Neural crest cell (in vitro differentiated cells): ENCODE results near the gene COL6A6. TPM values are rescaled to one million over a fixed set of nuclear protein-coding genes. Genes with fewer than 3 reads are reported as not detected.
A peak's percentile ranks its signal among the peaks of the same experiment; 100 is the strongest.

Source experiments
- DNase-seq: peaks from one replicate; pipeline ENCODE4 v3.0.0; 2021; ENCODE audit warnings: low read depth, mixed read lengths, low spot score
- H3K27ac Mint-ChIP-seq: one replicate; pipeline ENCODE4 v1.8.0; 2021; ENCODE audit warnings: mild to moderate bottlenecking, mixed read lengths; ENCODE audit not compliant: unreplicated experiment
- H3K27me3 Mint-ChIP-seq: 2 replicates; pipeline ENCODE4 v1.8.0; 2021; ENCODE audit warnings: low read depth, mild to moderate bottlenecking, mixed read lengths
- H3K36me3 Mint-ChIP-seq: 2 replicates; pipeline ENCODE4 v1.8.0; 2021; ENCODE audit warnings: low read depth, mild to moderate bottlenecking, mixed read lengths
- H3K4me1 Mint-ChIP-seq: 2 replicates; pipeline ENCODE4 v1.8.0; 2021; ENCODE audit warnings: mixed read lengths
- H3K4me3 Mint-ChIP-seq: one replicate; pipeline ENCODE4 v1.8.0; 2021; ENCODE audit warnings: mild to moderate bottlenecking, mixed read lengths
- H3K9me3 Mint-ChIP-seq: 2 replicates; pipeline ENCODE4 v1.8.0; 2021; ENCODE audit warnings: mixed read lengths
- long read RNA-seq: library from polyadenylated mRNA; unstranded; transcript quantifications from one replicate; pipeline ENCODE4 v2.0.0, GENCODE V29; 2020
- total RNA-seq: library from RNA; stranded (reverse); gene quantifications from 2 replicates; pipeline ENCODE4 v1.2.1, GENCODE V29; 2021
- TF ChIP-seq, protein P1 (sequence below): fragments of 200-600 bp; sonication (generic); conservative IDR thresholded peaks from 2 replicates; pipeline ENCODE4 v1.5.0; 2021; ENCODE audit warnings: antibody characterized with exemption, mild to moderate bottlenecking

Gene COL6A6, protein sequence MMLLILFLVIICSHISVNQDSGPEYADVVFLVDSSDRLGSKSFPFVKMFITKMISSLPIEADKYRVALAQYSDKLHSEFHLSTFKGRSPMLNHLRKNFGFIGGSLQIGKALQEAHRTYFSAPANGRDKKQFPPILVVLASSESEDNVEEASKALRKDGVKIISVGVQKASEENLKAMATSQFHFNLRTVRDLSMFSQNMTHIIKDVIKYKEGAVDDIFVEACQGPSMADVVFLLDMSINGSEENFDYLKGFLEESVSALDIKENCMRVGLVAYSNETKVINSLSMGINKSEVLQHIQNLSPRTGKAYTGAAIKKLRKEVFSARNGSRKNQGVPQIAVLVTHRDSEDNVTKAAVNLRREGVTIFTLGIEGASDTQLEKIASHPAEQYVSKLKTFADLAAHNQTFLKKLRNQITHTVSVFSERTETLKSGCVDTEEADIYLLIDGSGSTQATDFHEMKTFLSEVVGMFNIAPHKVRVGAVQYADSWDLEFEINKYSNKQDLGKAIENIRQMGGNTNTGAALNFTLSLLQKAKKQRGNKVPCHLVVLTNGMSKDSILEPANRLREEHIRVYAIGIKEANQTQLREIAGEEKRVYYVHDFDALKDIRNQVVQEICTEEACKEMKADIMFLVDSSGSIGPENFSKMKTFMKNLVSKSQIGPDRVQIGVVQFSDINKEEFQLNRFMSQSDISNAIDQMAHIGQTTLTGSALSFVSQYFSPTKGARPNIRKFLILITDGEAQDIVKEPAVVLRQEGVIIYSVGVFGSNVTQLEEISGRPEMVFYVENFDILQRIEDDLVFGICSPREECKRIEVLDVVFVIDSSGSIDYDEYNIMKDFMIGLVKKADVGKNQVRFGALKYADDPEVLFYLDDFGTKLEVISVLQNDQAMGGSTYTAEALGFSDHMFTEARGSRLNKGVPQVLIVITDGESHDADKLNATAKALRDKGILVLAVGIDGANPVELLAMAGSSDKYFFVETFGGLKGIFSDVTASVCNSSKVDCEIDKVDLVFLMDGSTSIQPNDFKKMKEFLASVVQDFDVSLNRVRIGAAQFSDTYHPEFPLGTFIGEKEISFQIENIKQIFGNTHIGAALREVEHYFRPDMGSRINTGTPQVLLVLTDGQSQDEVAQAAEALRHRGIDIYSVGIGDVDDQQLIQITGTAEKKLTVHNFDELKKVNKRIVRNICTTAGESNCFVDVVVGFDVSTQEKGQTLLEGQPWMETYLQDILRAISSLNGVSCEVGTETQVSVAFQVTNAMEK (N-terminal part only)
- total RNA-seq = not detected in 2 replicates
- long read RNA-seq, partial matches to known transcripts = 0 of 1 reads
- long read RNA-seq, other reads (novel, unspliced or antisense) = 1 of 1 reads

DNA sequence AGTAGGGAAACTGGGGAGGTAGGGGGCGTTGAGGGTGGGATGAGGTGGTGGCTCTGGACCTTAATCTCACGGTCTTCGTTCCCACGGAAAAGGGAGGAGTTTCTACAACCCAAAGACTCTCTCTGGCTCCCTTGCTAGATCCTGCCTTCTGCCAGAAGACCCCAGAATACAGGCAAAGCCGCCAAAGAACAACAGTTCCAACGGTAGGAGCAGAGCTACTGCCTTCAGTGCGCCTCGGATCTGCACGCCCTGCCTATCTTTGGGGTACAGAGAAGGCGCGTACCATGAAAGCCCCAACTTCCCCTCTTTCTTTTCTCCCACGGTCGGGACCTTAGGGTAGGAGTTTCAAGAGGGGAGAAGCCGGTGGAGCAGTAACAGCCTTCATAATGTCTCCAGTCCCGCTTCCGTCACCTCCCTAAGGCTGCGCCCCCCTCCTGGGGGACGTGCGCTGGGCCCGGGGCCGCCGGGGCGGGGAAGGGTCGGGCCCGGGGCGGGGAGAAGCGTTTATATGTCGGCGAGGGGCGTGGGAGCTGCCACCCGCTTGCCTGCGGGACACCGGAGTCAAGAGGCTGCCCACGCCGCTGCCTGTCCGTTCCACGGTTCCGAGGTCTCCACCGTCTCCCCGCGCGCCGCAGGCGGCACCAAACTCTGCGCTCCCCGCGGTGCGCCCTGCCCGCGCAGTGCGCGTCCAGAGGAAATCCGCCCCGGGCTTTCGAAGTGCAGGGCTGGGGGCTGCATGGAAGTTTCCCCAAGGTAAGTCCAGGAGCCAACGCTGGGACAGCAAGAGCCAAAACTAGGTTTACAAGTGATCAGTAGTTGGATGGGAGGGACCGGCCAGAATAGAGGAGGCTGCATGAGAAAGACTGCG lies at the start of gene COL6A6:
Gene COL6A6 (plus strand): TSS at position 533 of the 868 bp plus-strand sequence. CDS start 43,188 bp downstream, outside the sequence.
- Mint-ChIP-seq H3K4me1 (peaks cover 5% of the 10 kb centered on the region), H3K36me3 (peaks cover 3% of the 10 kb centered on the region), H3K27ac (no peak within 1 kb of the TSS), H3K4me3 (peak within 1 kb of the TSS; percentile 69), H3K27me3 (peaks cover 82% of the 10 kb centered on the region), H3K9me3 (peaks cover 7% of the 10 kb centered on the region)
- peak; percentile 6 for DNase-seq
- TF ChIP-seq, protein P1, sequence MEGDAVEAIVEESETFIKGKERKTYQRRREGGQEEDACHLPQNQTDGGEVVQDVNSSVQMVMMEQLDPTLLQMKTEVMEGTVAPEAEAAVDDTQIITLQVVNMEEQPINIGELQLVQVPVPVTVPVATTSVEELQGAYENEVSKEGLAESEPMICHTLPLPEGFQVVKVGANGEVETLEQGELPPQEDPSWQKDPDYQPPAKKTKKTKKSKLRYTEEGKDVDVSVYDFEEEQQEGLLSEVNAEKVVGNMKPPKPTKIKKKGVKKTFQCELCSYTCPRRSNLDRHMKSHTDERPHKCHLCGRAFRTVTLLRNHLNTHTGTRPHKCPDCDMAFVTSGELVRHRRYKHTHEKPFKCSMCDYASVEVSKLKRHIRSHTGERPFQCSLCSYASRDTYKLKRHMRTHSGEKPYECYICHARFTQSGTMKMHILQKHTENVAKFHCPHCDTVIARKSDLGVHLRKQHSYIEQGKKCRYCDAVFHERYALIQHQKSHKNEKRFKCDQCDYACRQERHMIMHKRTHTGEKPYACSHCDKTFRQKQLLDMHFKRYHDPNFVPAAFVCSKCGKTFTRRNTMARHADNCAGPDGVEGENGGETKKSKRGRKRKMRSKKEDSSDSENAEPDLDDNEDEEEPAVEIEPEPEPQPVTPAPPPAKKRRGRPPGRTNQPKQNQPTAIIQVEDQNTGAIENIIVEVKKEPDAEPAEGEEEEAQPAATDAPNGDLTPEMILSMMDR = no peak

DNA sequence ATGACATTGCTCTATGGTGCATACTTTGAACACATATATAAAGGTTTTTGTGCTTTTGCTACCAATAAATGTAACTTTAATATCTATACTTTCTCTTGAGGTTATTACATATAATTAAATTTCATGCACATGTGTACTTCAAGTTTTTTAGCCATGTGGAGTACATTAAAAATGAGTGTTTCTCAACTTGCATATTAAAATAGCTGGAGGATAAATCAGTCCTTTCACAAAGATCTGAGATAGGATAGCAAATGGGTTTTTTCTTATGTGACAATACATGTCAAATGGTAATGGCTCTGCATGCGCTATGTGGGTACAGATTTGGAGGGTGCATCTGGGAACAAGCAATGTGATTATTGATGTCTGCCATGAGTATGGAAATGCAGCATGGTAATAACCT lies 48.7 kb upstream of the COL6A6 start:
- no peak overlapping the region for H3K4me3 Mint-ChIP-seq
- H3K4me1 Mint-ChIP-seq = peaks cover 5% of the 10 kb centered on the region
- no peaks in the 10 kb centered on the region for H3K9me3 Mint-ChIP-seq
- H3K27me3 Mint-ChIP-seq = no peaks in the 10 kb centered on the region
- TF ChIP-seq, protein P1 = no peak
- no peak for DNase-seq
- no peak overlapping the region for H3K27ac Mint-ChIP-seq
- H3K36me3 Mint-ChIP-seq = no peaks in the 10 kb centered on the region

DNA sequence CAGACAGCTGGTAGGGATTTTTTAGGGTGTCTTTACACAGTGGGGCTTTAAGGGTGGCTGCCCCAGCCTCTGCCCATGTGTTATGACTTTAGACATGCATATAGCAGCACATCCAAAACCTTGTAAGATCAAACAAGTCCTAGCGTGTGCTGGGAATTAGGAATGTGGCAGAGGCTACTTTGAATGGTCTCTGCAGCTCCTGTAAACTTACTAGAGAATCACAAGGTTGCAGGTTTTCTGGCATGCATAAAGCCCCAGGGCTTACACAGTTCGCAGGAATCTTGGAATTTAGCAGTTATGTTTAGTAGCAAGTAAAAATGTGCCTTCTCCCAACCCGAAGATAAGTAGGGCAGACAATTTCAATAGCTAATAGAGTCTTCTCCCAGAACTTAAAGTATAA lies 46.9 kb upstream of the COL6A6 start:
- Mint-ChIP-seq H3K27me3 (no peaks in the 10 kb centered on the region), H3K4me3 (no peak overlapping the region), H3K4me1 (peaks cover 5% of the 10 kb centered on the region), H3K36me3 (no peaks in the 10 kb centered on the region), H3K27ac (no peak overlapping the region), H3K9me3 (no peaks in the 10 kb centered on the region)
- no peak for DNase-seq
- TF ChIP-seq, protein P1 = no peak

DNA sequence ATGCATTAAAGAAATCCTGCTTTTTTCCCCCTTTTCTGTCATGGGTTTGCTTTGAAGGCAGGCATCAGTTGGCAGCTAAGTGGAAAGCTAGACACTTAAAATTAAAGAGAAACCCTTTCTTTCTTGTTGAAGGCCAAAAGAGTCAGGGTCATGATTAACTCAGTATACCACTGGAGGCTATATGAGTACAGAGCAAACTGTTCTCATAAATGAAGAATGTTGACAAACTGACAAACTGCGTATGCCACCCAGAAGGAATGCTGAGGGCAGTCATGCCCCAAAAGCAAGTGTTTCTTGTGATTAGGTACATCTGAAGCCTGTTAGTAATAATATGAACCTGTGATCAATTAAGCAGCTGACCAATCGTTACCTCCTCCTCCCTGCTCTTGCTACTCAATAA lies 43.6 kb upstream of the COL6A6 start:
- TF ChIP-seq, protein P1 = no peak
- Mint-ChIP-seq H3K4me3 (no peak overlapping the region), H3K36me3 (no peaks in the 10 kb centered on the region), H3K27ac (no peak overlapping the region), H3K27me3 (no peaks in the 10 kb centered on the region), H3K9me3 (no peaks in the 10 kb centered on the region), H3K4me1 (peaks cover 5% of the 10 kb centered on the region)
- no peak for DNase-seq
